WTC11 (cell line): ENCODE measurements around the gene UBE2D2. TPM values are rescaled to one million over a fixed set of nuclear protein-coding genes. Genes with fewer than 3 reads are reported as not detected.

Experiments
- ATAC-seq: fragments of 200-7000 bp; cut with Tn5 transposase; 2 replicates; pipeline ENCODE4 v1.10.0; 2021; ENCODE audit warnings: mild to moderate bottlenecking, moderate library complexity
- CTCF ChIA-PET: fragments of 300-600 bp; sonication (Branson Sonifier 250); formaldehyde crosslinking; loops from one replicate; lab custom pipeline; 2021; ENCODE audit warnings: antibody characterized with exemption; lab: Charles Lee
- POLR2A ChIA-PET: fragments of 350-600 bp; sonication (Branson Sonifier 250); formaldehyde crosslinking; loops from one replicate; lab custom pipeline; 2021; ENCODE audit warnings: antibody characterized with exemption; lab: Charles Lee
- DNase-seq: peaks from one replicate; pipeline ENCODE4 v3.0.0; 2021; ENCODE audit warnings: low spot score
- H3K27ac Mint-ChIP-seq: 2 replicates; pipeline ENCODE4 v1.8.0; 2021; ENCODE audit warnings: mixed read lengths
- H3K27me3 Mint-ChIP-seq: 2 replicates; pipeline ENCODE4 v1.8.0; 2021; ENCODE audit warnings: low read depth, mild to moderate bottlenecking, moderate library complexity, mixed read lengths
- H3K36me3 Mint-ChIP-seq: 2 replicates; pipeline ENCODE4 v1.8.0; 2021; ENCODE audit warnings: mixed read lengths
- H3K4me1 Mint-ChIP-seq: 2 replicates; pipeline ENCODE4 v1.8.0; 2022; ENCODE audit warnings: mixed read lengths
- H3K4me3 Mint-ChIP-seq: 2 replicates; pipeline ENCODE4 v1.8.0; 2021; ENCODE audit warnings: mild to moderate bottlenecking, moderate library complexity, mixed read lengths
- H3K9me3 Mint-ChIP-seq: 2 replicates; pipeline ENCODE4 v1.8.0; 2021; ENCODE audit warnings: mixed read lengths
- ATF3 ChIP-seq: sonication (generic); formaldehyde crosslinking; conservative IDR thresholded peaks from 2 replicates; pipeline ENCODE4 v1.8.1; 2022; ENCODE audit warnings: mild to moderate bottlenecking, missing genetic modification reagents
- CREB1 ChIP-seq: sonication (generic); formaldehyde crosslinking; IDR thresholded peaks from 2 replicates; pipeline ENCODE4 v1.8.0; 2023; ENCODE audit warnings: mild to moderate bottlenecking, missing genetic modification reagents
- CTCF ChIP-seq: fragments of 200-600 bp; IDR thresholded peaks from 2 replicates; pipeline ENCODE4 v1.8.0; 2022; ENCODE audit warnings: antibody characterized with exemption
- ELF4 ChIP-seq: sonication (generic); formaldehyde crosslinking; IDR thresholded peaks from 2 replicates; pipeline ENCODE4 v1.8.1; 2022; ENCODE audit warnings: low read depth, mild to moderate bottlenecking, moderate library complexity, missing genetic modification reagents
- EMX1 ChIP-seq: fragments of 250-450 bp; sonication (Bioruptor Pico); IDR thresholded peaks from 2 replicates; pipeline ENCODE4 v1.8.0; 2021; ENCODE audit warnings: mild to moderate bottlenecking
- FOXJ3 ChIP-seq: sonication (generic); formaldehyde crosslinking; IDR thresholded peaks from 2 replicates; pipeline ENCODE4 v1.9.0; 2021; ENCODE audit warnings: missing genetic modification reagents, mild to moderate bottlenecking, borderline replicate concordance
- NR2C2 ChIP-seq: sonication (generic); formaldehyde crosslinking; IDR thresholded peaks from 2 replicates; pipeline ENCODE4 v1.8.0; 2022; ENCODE audit warnings: mild to moderate bottlenecking, missing genetic modification reagents
- NR3C1 ChIP-seq: sonication (generic); formaldehyde crosslinking; conservative IDR thresholded peaks from 2 replicates; pipeline ENCODE4 v1.8.1; 2023; ENCODE audit warnings: low read depth, mild to moderate bottlenecking, missing genetic modification reagents
- PRRX2 ChIP-seq: fragments of 250-450 bp; sonication (Bioruptor Pico); IDR thresholded peaks from 2 replicates; pipeline ENCODE4 v1.8.0; 2021; ENCODE audit warnings: mild to moderate bottlenecking
- TEAD1 ChIP-seq: sonication (generic); formaldehyde crosslinking; IDR thresholded peaks from 2 replicates; pipeline ENCODE4 v1.8.0; 2022; ENCODE audit warnings: mild to moderate bottlenecking, missing genetic modification reagents
- TEAD4 ChIP-seq: sonication (generic); formaldehyde crosslinking; IDR thresholded peaks from 2 replicates; pipeline ENCODE4 v1.8.0; 2022; ENCODE audit warnings: mild to moderate bottlenecking, missing genetic modification reagents
- ZNF317 ChIP-seq: sonication (generic); formaldehyde crosslinking; IDR thresholded peaks from 2 replicates; pipeline ENCODE4 v1.8.1; 2023; ENCODE audit warnings: low read depth, mild to moderate bottlenecking, moderate library complexity, missing genetic modification reagents, borderline replicate concordance
- ZNF396 ChIP-seq: fragments of 250-450 bp; sonication (Bioruptor Pico); IDR thresholded peaks from 2 replicates; pipeline ENCODE4 v1.8.0; 2021; ENCODE audit warnings: mild to moderate bottlenecking, moderate library complexity, borderline replicate concordance
- ZNF416 ChIP-seq: fragments of 250-450 bp; sonication (Bioruptor Pico); IDR thresholded peaks from 2 replicates; pipeline ENCODE4 v1.9.0; 2021; ENCODE audit warnings: mild to moderate bottlenecking, inconsistent platforms
- ZNF532 ChIP-seq: fragments of 250-450 bp; sonication (Bioruptor Pico); IDR thresholded peaks from 2 replicates; pipeline ENCODE4 v1.9.0; 2021; ENCODE audit warnings: mild to moderate bottlenecking, borderline replicate concordance
- ZSCAN18 ChIP-seq: fragments of 250-450 bp; sonication (Bioruptor Pico); IDR thresholded peaks from 2 replicates; pipeline ENCODE4 v2.1.2; 2022; ENCODE audit warnings: mild to moderate bottlenecking, moderate library complexity
- total RNA-seq: library from RNA; stranded (reverse); gene quantifications from 3 replicates; pipeline ENCODE4 v1.2.3, GENCODE V29; 2021
- TF ChIP-seq, protein P1 (sequence below): sonication (generic); formaldehyde crosslinking; IDR thresholded peaks from 2 replicates; pipeline ENCODE4 v1.8.0; 2022; ENCODE audit warnings: mild to moderate bottlenecking, missing genetic modification reagents
- TF ChIP-seq, protein P2 (sequence below): sonication (generic); formaldehyde crosslinking; IDR thresholded peaks from 2 replicates; pipeline ENCODE4 v1.8.0; 2022; ENCODE audit warnings: missing genetic modification reagents
- TF ChIP-seq, protein P3 (sequence below): sonication (generic); formaldehyde crosslinking; IDR thresholded peaks from 2 replicates; pipeline ENCODE4 v1.8.0; 2023; ENCODE audit warnings: mild to moderate bottlenecking, missing genetic modification reagents

UBE2D2 gene
- total RNA-seq, 1 experiment from 2014 or later, result 183 TPM

GRCh38 chr5:139631520-139632165 lies 70.5 kb downstream of the UBE2D2 start (continued):
- TF ChIP-seq, protein P1, sequence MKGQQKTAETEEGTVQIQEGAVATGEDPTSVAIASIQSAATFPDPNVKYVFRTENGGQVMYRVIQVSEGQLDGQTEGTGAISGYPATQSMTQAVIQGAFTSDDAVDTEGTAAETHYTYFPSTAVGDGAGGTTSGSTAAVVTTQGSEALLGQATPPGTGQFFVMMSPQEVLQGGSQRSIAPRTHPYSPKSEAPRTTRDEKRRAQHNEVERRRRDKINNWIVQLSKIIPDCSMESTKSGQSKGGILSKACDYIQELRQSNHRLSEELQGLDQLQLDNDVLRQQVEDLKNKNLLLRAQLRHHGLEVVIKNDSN (CRISPR knock-in tag), result no peak
- TF ChIP-seq ZNF416 (no peak), CREB1 (no peak), FOXJ3 (CRISPR knock-in tag) (no peak), NR2C2 (CRISPR knock-in tag) (no peak), TEAD4 (CRISPR knock-in tag) (no peak), ATF3 (CRISPR knock-in tag) (no peak), ZNF532 (CRISPR knock-in tag) (no peak), ZSCAN18 (CRISPR knock-in tag) (no peak)
- TF ChIP-seq, protein P2, sequence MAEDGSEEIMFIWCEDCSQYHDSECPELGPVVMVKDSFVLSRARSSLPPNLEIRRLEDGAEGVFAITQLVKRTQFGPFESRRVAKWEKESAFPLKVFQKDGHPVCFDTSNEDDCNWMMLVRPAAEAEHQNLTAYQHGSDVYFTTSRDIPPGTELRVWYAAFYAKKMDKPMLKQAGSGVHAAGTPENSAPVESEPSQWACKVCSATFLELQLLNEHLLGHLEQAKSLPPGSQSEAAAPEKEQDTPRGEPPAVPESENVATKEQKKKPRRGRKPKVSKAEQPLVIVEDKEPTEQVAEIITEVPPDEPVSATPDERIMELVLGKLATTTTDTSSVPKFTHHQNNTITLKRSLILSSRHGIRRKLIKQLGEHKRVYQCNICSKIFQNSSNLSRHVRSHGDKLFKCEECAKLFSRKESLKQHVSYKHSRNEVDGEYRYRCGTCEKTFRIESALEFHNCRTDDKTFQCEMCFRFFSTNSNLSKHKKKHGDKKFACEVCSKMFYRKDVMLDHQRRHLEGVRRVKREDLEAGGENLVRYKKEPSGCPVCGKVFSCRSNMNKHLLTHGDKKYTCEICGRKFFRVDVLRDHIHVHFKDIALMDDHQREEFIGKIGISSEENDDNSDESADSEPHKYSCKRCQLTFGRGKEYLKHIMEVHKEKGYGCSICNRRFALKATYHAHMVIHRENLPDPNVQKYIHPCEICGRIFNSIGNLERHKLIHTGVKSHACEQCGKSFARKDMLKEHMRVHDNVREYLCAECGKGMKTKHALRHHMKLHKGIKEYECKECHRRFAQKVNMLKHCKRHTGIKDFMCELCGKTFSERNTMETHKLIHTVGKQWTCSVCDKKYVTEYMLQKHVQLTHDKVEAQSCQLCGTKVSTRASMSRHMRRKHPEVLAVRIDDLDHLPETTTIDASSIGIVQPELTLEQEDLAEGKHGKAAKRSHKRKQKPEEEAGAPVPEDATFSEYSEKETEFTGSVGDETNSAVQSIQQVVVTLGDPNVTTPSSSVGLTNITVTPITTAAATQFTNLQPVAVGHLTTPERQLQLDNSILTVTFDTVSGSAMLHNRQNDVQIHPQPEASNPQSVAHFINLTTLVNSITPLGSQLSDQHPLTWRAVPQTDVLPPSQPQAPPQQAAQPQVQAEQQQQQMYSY, result no peak

DNA sequence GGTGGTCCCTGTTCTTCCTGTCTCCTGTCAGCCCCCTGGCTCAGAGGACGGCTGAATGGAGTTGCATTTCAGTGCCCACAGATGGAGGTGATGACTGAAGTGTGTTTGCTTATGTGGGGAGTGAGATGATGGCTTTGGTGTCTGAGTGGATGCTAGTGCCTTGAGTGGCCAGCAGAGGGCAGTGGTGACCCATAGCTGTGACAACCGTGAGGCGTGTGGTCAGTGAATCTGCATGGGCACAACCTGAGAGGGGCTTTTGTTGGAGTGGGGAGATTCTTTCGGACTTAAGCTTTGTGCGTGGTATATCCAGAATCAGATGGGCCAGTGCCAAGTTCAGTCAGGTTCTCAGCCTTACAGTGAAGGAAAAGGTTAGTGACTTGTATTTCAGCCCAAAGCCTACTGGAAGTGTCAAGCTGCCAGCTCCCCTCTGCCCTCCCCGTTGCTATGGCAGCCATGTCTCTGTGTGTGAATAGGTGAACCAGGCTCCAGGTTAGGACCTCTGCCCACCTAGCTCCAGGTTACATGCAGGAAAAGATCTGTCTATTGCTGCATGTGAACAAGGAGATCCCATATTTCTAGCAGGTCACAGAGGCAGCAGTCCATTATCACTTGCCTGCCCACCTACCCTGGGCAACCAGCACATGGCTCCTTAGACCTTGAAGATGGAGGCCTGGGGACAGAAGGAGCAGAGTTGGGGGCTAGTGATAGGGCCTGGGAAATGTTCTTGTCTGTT lies 72.3 kb downstream of the UBE2D2 start:
- H3K9me3 Mint-ChIP-seq, result no peaks in the 10 kb centered on the region
- H3K27ac Mint-ChIP-seq, result no peak overlapping the region
- no peaks in the 10 kb centered on the region for H3K27me3 Mint-ChIP-seq
- DNase-seq, result peak; percentile 71
- H3K4me1 Mint-ChIP-seq, result peaks cover 41% of the 10 kb centered on the region
- CTCF ChIA-PET, result interaction anchor here (0.6 to 12.0 kb wide), 47 partner anchors 9 to 335 kb away, joined by 3 to 247 read pairs (median 6); partner anchors contain the start of genes CXXC5 and DNAJC18
- peaks cover 10% of the 10 kb centered on the region for H3K36me3 Mint-ChIP-seq
- POLR2A ChIA-PET, result interaction anchor here (1.1 to 2.1 kb wide), 6 partner anchors 12 to 132 kb away, joined by 3 to 10 read pairs (median 3); partner anchors contain the start of gene CXXC5
- no peak overlapping the region for H3K4me3 Mint-ChIP-seq
- ATAC-seq, result peak; percentile 47
- TF ChIP-seq ELF4 (CRISPR knock-in tag) (no peak), FOXJ3 (CRISPR knock-in tag) (no peak), NR2C2 (CRISPR knock-in tag) (no peak), EMX1 (CRISPR knock-in tag) (peak; percentile 73; the same call in 1 of the 2 replicates), NR3C1 (CRISPR knock-in tag) (no peak), PRRX2 (CRISPR knock-in tag) (0 out of 2 replicates have a peak, but pooled peaks have one; percentile 67), TEAD1 (CRISPR knock-in tag) (no peak), CTCF (peak; percentile 94), ZNF396 (CRISPR knock-in tag) (no peak), ZNF317 (CRISPR knock-in tag) (peak; percentile 60; the same call in 1 of the 2 replicates)
- TF ChIP-seq, protein P3, sequence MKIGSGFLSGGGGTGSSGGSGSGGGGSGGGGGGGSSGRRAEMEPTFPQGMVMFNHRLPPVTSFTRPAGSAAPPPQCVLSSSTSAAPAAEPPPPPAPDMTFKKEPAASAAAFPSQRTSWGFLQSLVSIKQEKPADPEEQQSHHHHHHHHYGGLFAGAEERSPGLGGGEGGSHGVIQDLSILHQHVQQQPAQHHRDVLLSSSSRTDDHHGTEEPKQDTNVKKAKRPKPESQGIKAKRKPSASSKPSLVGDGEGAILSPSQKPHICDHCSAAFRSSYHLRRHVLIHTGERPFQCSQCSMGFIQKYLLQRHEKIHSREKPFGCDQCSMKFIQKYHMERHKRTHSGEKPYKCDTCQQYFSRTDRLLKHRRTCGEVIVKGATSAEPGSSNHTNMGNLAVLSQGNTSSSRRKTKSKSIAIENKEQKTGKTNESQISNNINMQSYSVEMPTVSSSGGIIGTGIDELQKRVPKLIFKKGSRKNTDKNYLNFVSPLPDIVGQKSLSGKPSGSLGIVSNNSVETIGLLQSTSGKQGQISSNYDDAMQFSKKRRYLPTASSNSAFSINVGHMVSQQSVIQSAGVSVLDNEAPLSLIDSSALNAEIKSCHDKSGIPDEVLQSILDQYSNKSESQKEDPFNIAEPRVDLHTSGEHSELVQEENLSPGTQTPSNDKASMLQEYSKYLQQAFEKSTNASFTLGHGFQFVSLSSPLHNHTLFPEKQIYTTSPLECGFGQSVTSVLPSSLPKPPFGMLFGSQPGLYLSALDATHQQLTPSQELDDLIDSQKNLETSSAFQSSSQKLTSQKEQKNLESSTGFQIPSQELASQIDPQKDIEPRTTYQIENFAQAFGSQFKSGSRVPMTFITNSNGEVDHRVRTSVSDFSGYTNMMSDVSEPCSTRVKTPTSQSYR (CRISPR knock-in tag), result no peak
